Measurements from ENCODE around the gene BEND6. TPM values are rescaled to one million over a fixed set of nuclear protein-coding genes. Genes with fewer than 3 reads are reported as not detected.

BEND6 gene
- total RNA-seq, 1 donor from 2014 or later: 1.5 TPM

DNA sequence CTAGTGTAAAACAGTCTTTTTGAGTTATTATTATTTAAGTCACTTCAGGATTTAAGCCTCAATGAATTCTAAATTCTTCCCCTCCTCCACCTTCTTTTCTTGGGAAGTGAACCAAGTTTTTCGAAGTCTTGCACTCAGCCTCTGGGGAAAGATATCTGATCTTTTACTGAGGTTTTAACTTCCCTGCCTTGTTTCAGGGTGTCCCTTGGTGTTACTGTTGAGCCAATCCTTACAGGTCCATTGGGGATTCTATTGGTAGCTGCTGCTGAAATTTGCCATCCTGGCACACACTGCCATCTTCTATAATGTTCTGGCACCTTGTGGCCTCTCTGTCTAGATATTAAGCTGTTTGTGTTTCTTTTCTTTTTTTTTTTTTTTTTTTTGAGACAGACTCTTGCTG, 31.7 kb downstream of the BEND6 start:
- Histone ChIP-seq H3K4me1 (no peaks in the 10 kb centered on the region), H3K4me3 (no peak overlapping the region), H3K27me3 (no peaks in the 10 kb centered on the region), H3K27ac (no peak overlapping the region), H3K36me3 (no peaks in the 10 kb centered on the region), H3K9me3 (no peaks in the 10 kb centered on the region)
- no peak for DNase-seq (ENCODE audit: extremely low spot score in 2 of 2)
- no peak for TF ChIP-seq POLR2AphosphoS5 (IDR thresholded peaks at IDR 0.05; ENCODE audit: insufficient read depth in 1 of 2, low read depth in 1 of 2)
- no peak for TF ChIP-seq POLR2A (IDR thresholded peaks at IDR 0.05)
- no peak for TF ChIP-seq CTCF (IDR thresholded peaks at IDR 0.05)
- intact Hi-C loops (cut with DNase I): no loop called here

GRCh38 chr6:56988145-56988544, 33.2 kb downstream of the BEND6 start:
- Histone ChIP-seq H3K27me3 (no peaks in the 10 kb centered on the region), H3K36me3 (no peaks in the 10 kb centered on the region), H3K27ac (no peak overlapping the region), H3K4me1 (no peaks in the 10 kb centered on the region), H3K4me3 (no peak overlapping the region), H3K9me3 (no peaks in the 10 kb centered on the region)
- DNase-seq (ENCODE audit: extremely low spot score in 2 of 2): no peak
- intact Hi-C loops (cut with DNase I): no loop called here
- no peak for TF ChIP-seq POLR2A (IDR thresholded peaks at IDR 0.05)
- TF ChIP-seq CTCF (IDR thresholded peaks at IDR 0.05): no peak
- no peak for TF ChIP-seq POLR2AphosphoS5 (IDR thresholded peaks at IDR 0.05; ENCODE audit: insufficient read depth in 1 of 2, low read depth in 1 of 2)

- TF ChIP-seq CTCF (IDR thresholded peaks at IDR 0.05) (no peak), POLR2AphosphoS5 (IDR thresholded peaks at IDR 0.05; ENCODE audit: insufficient read depth in 1 of 2, low read depth in 1 of 2) (no peak), POLR2A (IDR thresholded peaks at IDR 0.05) (no peak)
- intact Hi-C loops (cut with DNase I): no loop called here
Observed at GRCh38 chr6:56992036-56992435, 37.1 kb downstream of the BEND6 start.

GRCh38 chr6:56992703-56993102, 37.8 kb downstream of the BEND6 start:
- intact Hi-C loops (cut with DNase I): no loop called here
- H3K4me1 ChIP-seq: no peaks in the 10 kb centered on the region
- H3K36me3 ChIP-seq: no peaks in the 10 kb centered on the region

More at GRCh38 chr6:56992036-56992435, 37.1 kb downstream of the BEND6 start:
- H3K4me3 ChIP-seq: no peak overlapping the region
- no peaks in the 10 kb centered on the region for H3K36me3 ChIP-seq
- no peak for DNase-seq (ENCODE audit: extremely low spot score in 2 of 2)
- H3K9me3 ChIP-seq: no peaks in the 10 kb centered on the region
- H3K27ac ChIP-seq: no peak overlapping the region
- no peaks in the 10 kb centered on the region for H3K27me3 ChIP-seq
- H3K4me1 ChIP-seq: no peaks in the 10 kb centered on the region

More at GRCh38 chr6:56992703-56993102, 37.8 kb downstream of the BEND6 start:
- Histone ChIP-seq H3K4me3 (no peak overlapping the region), H3K27me3 (no peaks in the 10 kb centered on the region), H3K9me3 (no peaks in the 10 kb centered on the region), H3K27ac (no peak overlapping the region)
- no peak for TF ChIP-seq POLR2AphosphoS5 (IDR thresholded peaks at IDR 0.05; ENCODE audit: insufficient read depth in 1 of 2, low read depth in 1 of 2)
- TF ChIP-seq CTCF (IDR thresholded peaks at IDR 0.05): no peak
- no peak for TF ChIP-seq POLR2A (IDR thresholded peaks at IDR 0.05)
- DNase-seq (ENCODE audit: extremely low spot score in 2 of 2): no peak

Measured in vagina (tissue), 2 donors.